GM10266 (cell line): ENCODE results near the gene CAPN7.
"Not testable (repeated sequence)": the region's sequence is repeated elsewhere in the genome, so short reads cannot be mapped to it uniquely, and the experiment has no call there.

Experiments used
- DNase-seq: peaks from one replicate; pipeline ENCODE4 v3.0.0; 2012; ENCODE audit errors: extremely low spot score
- CTCF ChIP-seq: IDR thresholded peaks from 2 replicates; pipeline ENCODE4 v1.5.1; 2012; ENCODE audit warnings: mild to moderate bottlenecking, low read depth; ENCODE audit not compliant: control insufficient read depth, insufficient read depth; ENCODE audit errors: missing control alignments

Gene CAPN7

GRCh38 chr3:15165061-15165460 lies 41.0 kb upstream of the CAPN7 start:
- no peak for DNase-seq
- TF ChIP-seq CTCF = no peak

GRCh38 chr3:15166391-15166790 lies 39.7 kb upstream of the CAPN7 start:
- not testable (repeated sequence) for DNase-seq

- peak; percentile 44 for DNase-seq
Observed at GRCh38 chr3:15171096-15171495, 35.0 kb upstream of the CAPN7 start.

GRCh38 chr3:15172806-15173205 lies 33.2 kb upstream of the CAPN7 start:
- no peak for TF ChIP-seq CTCF
- DNase-seq = no peak

More at GRCh38 chr3:15171096-15171495, 35.0 kb upstream of the CAPN7 start:
- TF ChIP-seq CTCF = no peak

- DNase-seq = no peak
- TF ChIP-seq CTCF = no peak
Observed at GRCh38 chr3:15174953-15175352, 31.1 kb upstream of the CAPN7 start.

- TF ChIP-seq CTCF = no peak
Observed at GRCh38 chr3:15175605-15176004, 30.4 kb upstream of the CAPN7 start.

GRCh38 chr3:15180042-15180611 lies 25.9 kb upstream of the CAPN7 start:
- DNase-seq = peak; percentile 30
- TF ChIP-seq CTCF = no peak

More at GRCh38 chr3:15175605-15176004, 30.4 kb upstream of the CAPN7 start:
- DNase-seq = no peak

- no peak for TF ChIP-seq CTCF
- no peak for DNase-seq
Observed at GRCh38 chr3:15181511-15181910, 24.5 kb upstream of the CAPN7 start.
